WTC11 (cell line): ENCODE data around the gene DOK5. TPM values are rescaled to one million over a fixed set of nuclear protein-coding genes. Genes with fewer than 3 reads are reported as not detected.

Source experiments
- ATAC-seq: fragments of 200-7000 bp; cut with Tn5 transposase; 2 replicates; pipeline ENCODE4 v1.10.0; 2021; ENCODE audit warnings: mild to moderate bottlenecking, moderate library complexity
- CTCF ChIA-PET: fragments of 300-600 bp; sonication (Branson Sonifier 250); formaldehyde crosslinking; loops from one replicate; lab custom pipeline; 2021; ENCODE audit warnings: antibody characterized with exemption; lab: Charles Lee
- POLR2A ChIA-PET: fragments of 350-600 bp; sonication (Branson Sonifier 250); formaldehyde crosslinking; loops from one replicate; lab custom pipeline; 2021; ENCODE audit warnings: antibody characterized with exemption; lab: Charles Lee
- DNase-seq: peaks from one replicate; pipeline ENCODE4 v3.0.0; 2021; ENCODE audit warnings: low spot score
- H3K27ac Mint-ChIP-seq: 2 replicates; pipeline ENCODE4 v1.8.0; 2021; ENCODE audit warnings: mixed read lengths
- H3K27me3 Mint-ChIP-seq: 2 replicates; pipeline ENCODE4 v1.8.0; 2021; ENCODE audit warnings: low read depth, mild to moderate bottlenecking, moderate library complexity, mixed read lengths
- H3K36me3 Mint-ChIP-seq: 2 replicates; pipeline ENCODE4 v1.8.0; 2021; ENCODE audit warnings: mixed read lengths
- H3K4me1 Mint-ChIP-seq: 2 replicates; pipeline ENCODE4 v1.8.0; 2022; ENCODE audit warnings: mixed read lengths
- H3K4me3 Mint-ChIP-seq: 2 replicates; pipeline ENCODE4 v1.8.0; 2021; ENCODE audit warnings: mild to moderate bottlenecking, moderate library complexity, mixed read lengths
- H3K9me3 Mint-ChIP-seq: 2 replicates; pipeline ENCODE4 v1.8.0; 2021; ENCODE audit warnings: mixed read lengths
- AR ChIP-seq: fragments of 250-450 bp; sonication (Bioruptor Pico); IDR thresholded peaks from 2 replicates; pipeline ENCODE4 v1.9.0; 2021; ENCODE audit warnings: mild to moderate bottlenecking
- ELF4 ChIP-seq: sonication (generic); formaldehyde crosslinking; IDR thresholded peaks from 2 replicates; pipeline ENCODE4 v1.8.1; 2022; ENCODE audit warnings: low read depth, mild to moderate bottlenecking, moderate library complexity, missing genetic modification reagents
- ESRRA ChIP-seq: sonication (generic); formaldehyde crosslinking; IDR thresholded peaks from 2 replicates; pipeline ENCODE4 v1.8.1; 2022; ENCODE audit warnings: mild to moderate bottlenecking, missing genetic modification reagents, borderline replicate concordance
- JUN ChIP-seq: sonication (generic); formaldehyde crosslinking; IDR thresholded peaks from 2 replicates; pipeline ENCODE4 v1.8.0; 2023; ENCODE audit warnings: mild to moderate bottlenecking, missing genetic modification reagents
- MLX ChIP-seq: sonication (generic); formaldehyde crosslinking; IDR thresholded peaks from 2 replicates; pipeline ENCODE4 v1.8.1; 2023; ENCODE audit warnings: mild to moderate bottlenecking, missing genetic modification reagents, moderate library complexity
- MYBL2 ChIP-seq: sonication (generic); formaldehyde crosslinking; IDR thresholded peaks from 2 replicates; pipeline ENCODE4 v1.8.1; 2023; ENCODE audit warnings: mild to moderate bottlenecking, moderate library complexity, missing genetic modification reagents
- NFATC4 ChIP-seq: fragments of 250-450 bp; sonication (Bioruptor Pico); IDR thresholded peaks from 2 replicates; pipeline ENCODE4 v1.9.0; 2021; ENCODE audit warnings: mild to moderate bottlenecking
- NFE2L1 ChIP-seq: sonication (generic); formaldehyde crosslinking; IDR thresholded peaks from 2 replicates; pipeline ENCODE4 v1.8.1; 2023; ENCODE audit warnings: missing genetic modification reagents
- SMAD4 ChIP-seq: sonication (generic); formaldehyde crosslinking; IDR thresholded peaks from 2 replicates; pipeline ENCODE4 v1.8.0; 2022; ENCODE audit warnings: mild to moderate bottlenecking, missing genetic modification reagents
- TEAD1 ChIP-seq: sonication (generic); formaldehyde crosslinking; IDR thresholded peaks from 2 replicates; pipeline ENCODE4 v1.8.0; 2022; ENCODE audit warnings: mild to moderate bottlenecking, missing genetic modification reagents
- TEAD4 ChIP-seq: sonication (generic); formaldehyde crosslinking; IDR thresholded peaks from 2 replicates; pipeline ENCODE4 v1.8.0; 2022; ENCODE audit warnings: mild to moderate bottlenecking, missing genetic modification reagents
- ZNF263 ChIP-seq: sonication (generic); formaldehyde crosslinking; IDR thresholded peaks from 2 replicates; pipeline ENCODE4 v1.8.1; 2022; ENCODE audit warnings: low read depth, mild to moderate bottlenecking, moderate library complexity, missing genetic modification reagents
- ZNF396 ChIP-seq: fragments of 250-450 bp; sonication (Bioruptor Pico); IDR thresholded peaks from 2 replicates; pipeline ENCODE4 v1.8.0; 2021; ENCODE audit warnings: mild to moderate bottlenecking, moderate library complexity, borderline replicate concordance
- ZSCAN18 ChIP-seq: fragments of 250-450 bp; sonication (Bioruptor Pico); IDR thresholded peaks from 2 replicates; pipeline ENCODE4 v2.1.2; 2022; ENCODE audit warnings: mild to moderate bottlenecking, moderate library complexity
- total RNA-seq: library from RNA; stranded (reverse); gene quantifications from 3 replicates; pipeline ENCODE4 v1.2.3, GENCODE V29; 2021
- TF ChIP-seq, protein P1 (sequence below): sonication (generic); formaldehyde crosslinking; IDR thresholded peaks from 2 replicates; pipeline ENCODE4 v1.8.0; 2022; ENCODE audit warnings: missing genetic modification reagents
- TF ChIP-seq, protein P2 (sequence below): fragments of 250-450 bp; sonication (Bioruptor Pico); IDR thresholded peaks from 2 replicates; pipeline ENCODE4 v1.9.0; 2021; ENCODE audit warnings: mild to moderate bottlenecking, borderline replicate concordance

DOK5 gene
- total RNA-seq, 1 experiment from 2014 or later, result 10.1 TPM

- POLR2A ChIA-PET, result no interaction called here
These were observed 23.1 kb upstream of the DOK5 start for GRCh38 chr20:54452277-54452676.

More at GRCh38 chr20:54452277-54452676, 23.1 kb upstream of the DOK5 start:
- H3K9me3 Mint-ChIP-seq, result peaks cover 17% of the 10 kb centered on the region
- H3K27me3 Mint-ChIP-seq, result peaks cover 2% of the 10 kb centered on the region
- no peak for ATAC-seq
- no peak overlapping the region for H3K27ac Mint-ChIP-seq
- H3K4me1 Mint-ChIP-seq, result peaks cover 42% of the 10 kb centered on the region
- CTCF ChIA-PET, result no interaction called here
- TF ChIP-seq ZNF396 (no peak), NFE2L1 (CRISPR knock-in tag) (no peak), MYBL2 (CRISPR knock-in tag) (no peak), JUN (no peak), ZNF263 (no peak), ESRRA (no peak), ZSCAN18 (CRISPR knock-in tag) (no peak), SMAD4 (no peak), TEAD4 (CRISPR knock-in tag) (no peak), ELF4 (CRISPR knock-in tag) (no peak), NFATC4 (CRISPR knock-in tag) (no peak), AR (CRISPR knock-in tag) (no peak), TEAD1 (CRISPR knock-in tag) (no peak), MLX (CRISPR knock-in tag) (no peak)
- TF ChIP-seq, protein P1, sequence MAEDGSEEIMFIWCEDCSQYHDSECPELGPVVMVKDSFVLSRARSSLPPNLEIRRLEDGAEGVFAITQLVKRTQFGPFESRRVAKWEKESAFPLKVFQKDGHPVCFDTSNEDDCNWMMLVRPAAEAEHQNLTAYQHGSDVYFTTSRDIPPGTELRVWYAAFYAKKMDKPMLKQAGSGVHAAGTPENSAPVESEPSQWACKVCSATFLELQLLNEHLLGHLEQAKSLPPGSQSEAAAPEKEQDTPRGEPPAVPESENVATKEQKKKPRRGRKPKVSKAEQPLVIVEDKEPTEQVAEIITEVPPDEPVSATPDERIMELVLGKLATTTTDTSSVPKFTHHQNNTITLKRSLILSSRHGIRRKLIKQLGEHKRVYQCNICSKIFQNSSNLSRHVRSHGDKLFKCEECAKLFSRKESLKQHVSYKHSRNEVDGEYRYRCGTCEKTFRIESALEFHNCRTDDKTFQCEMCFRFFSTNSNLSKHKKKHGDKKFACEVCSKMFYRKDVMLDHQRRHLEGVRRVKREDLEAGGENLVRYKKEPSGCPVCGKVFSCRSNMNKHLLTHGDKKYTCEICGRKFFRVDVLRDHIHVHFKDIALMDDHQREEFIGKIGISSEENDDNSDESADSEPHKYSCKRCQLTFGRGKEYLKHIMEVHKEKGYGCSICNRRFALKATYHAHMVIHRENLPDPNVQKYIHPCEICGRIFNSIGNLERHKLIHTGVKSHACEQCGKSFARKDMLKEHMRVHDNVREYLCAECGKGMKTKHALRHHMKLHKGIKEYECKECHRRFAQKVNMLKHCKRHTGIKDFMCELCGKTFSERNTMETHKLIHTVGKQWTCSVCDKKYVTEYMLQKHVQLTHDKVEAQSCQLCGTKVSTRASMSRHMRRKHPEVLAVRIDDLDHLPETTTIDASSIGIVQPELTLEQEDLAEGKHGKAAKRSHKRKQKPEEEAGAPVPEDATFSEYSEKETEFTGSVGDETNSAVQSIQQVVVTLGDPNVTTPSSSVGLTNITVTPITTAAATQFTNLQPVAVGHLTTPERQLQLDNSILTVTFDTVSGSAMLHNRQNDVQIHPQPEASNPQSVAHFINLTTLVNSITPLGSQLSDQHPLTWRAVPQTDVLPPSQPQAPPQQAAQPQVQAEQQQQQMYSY (CRISPR knock-in tag), result no peak
- TF ChIP-seq, protein P2, sequence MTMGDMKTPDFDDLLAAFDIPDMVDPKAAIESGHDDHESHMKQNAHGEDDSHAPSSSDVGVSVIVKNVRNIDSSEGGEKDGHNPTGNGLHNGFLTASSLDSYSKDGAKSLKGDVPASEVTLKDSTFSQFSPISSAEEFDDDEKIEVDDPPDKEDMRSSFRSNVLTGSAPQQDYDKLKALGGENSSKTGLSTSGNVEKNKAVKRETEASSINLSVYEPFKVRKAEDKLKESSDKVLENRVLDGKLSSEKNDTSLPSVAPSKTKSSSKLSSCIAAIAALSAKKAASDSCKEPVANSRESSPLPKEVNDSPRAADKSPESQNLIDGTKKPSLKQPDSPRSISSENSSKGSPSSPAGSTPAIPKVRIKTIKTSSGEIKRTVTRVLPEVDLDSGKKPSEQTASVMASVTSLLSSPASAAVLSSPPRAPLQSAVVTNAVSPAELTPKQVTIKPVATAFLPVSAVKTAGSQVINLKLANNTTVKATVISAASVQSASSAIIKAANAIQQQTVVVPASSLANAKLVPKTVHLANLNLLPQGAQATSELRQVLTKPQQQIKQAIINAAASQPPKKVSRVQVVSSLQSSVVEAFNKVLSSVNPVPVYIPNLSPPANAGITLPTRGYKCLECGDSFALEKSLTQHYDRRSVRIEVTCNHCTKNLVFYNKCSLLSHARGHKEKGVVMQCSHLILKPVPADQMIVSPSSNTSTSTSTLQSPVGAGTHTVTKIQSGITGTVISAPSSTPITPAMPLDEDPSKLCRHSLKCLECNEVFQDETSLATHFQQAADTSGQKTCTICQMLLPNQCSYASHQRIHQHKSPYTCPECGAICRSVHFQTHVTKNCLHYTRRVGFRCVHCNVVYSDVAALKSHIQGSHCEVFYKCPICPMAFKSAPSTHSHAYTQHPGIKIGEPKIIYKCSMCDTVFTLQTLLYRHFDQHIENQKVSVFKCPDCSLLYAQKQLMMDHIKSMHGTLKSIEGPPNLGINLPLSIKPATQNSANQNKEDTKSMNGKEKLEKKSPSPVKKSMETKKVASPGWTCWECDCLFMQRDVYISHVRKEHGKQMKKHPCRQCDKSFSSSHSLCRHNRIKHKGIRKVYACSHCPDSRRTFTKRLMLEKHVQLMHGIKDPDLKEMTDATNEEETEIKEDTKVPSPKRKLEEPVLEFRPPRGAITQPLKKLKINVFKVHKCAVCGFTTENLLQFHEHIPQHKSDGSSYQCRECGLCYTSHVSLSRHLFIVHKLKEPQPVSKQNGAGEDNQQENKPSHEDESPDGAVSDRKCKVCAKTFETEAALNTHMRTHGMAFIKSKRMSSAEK (CRISPR knock-in tag), result no peak
- TF ChIP-seq, all 79 proteins: peak for 0
- Mint-ChIP-seq H3K36me3 (peaks cover 8% of the 10 kb centered on the region), H3K4me3 (no peak overlapping the region)
- no peak for DNase-seq
